ENCODE data around the gene PLBD2.
"Not testable (repeated sequence)": the region's sequence is repeated elsewhere in the genome, so short reads cannot be mapped to it uniquely, and the experiment has no call there.

The PLBD2 gene

DNA sequence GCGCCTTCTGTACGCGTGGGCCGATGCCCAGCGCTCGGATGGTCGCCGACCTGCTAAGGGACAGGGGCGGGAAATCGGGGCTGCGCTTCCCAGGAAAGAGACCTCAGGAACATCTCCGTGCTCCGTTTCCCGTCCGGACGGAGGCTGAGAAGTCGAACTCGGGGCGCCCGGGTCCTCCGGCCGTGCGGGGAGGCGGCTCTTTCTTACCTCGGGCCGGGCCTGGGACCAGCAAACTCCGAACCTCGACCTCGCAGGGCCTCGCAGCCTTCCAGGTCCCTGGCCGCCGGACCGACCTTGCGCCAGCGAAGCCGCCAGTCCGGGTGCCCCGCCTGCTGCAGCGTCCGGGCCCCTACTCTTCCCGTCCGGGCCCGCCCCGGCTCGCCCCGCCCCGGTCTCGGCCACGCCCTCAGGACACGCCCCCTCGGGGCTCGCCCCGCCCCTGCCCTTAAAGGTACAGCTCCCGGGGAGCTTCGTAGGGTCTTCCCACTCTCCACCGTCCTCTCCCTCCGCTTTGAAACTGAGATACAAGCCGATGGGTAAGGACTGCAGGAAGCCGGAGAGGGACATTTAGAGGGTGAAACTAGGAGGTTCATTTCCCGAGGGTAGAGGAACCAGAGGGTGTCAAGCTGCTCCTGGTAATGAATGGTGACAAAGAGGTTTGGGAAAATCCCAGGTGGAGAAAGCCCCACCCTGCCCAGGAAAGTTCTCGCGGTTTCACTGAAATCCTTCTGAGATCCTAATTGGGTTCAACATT, 23.4 kb upstream of the PLBD2 start, which contains the start of gene SLC8B1:
TSS of gene SLC8B1 (minus strand) at position 324 of the 754 bp plus-strand sequence. CDS start 2,231 bp downstream, outside the sequence.
- DNase-seq, result peak; percentile 88

DNA sequence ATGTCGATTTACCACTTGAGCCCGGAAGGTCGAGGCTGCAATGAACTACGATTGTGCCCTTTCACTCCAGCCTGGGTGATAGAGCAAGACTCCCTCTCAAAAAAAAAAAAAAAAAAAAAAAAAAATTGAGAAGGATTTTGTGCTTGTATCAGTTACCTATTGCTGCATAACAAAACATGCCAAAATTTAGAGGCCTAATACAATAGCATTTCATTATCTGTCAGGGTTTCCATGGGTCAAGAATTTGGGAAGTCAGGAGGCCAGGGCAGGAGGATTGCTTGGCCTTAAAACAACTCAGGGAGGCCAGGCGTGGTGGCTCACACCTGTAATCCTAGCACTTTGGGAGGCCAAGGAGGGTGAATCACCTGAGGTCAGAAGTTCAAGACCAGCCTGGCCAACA, 18.8 kb upstream of the PLBD2 start:
- DNase-seq, result no peak

DNA sequence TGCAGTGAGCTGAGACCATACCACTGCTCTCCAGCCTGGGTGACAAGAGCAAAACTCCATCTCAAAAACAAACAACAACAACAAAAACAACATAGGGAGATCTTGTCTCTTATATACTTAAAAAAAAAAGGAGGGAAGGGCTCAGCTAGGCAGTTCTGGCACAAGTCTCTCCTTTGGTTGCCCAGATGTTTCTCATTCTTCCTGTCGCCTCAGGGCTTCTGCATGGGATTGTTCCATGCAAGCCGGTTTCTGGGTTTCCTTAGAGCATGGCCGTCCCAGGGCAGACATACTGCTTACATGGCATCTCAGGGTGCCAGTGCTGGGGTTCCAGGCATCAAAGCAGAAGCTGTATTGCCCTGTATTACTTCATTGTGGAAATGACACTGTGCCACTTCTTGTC, 18.3 kb upstream of the PLBD2 start:
- no peak for DNase-seq

DNA sequence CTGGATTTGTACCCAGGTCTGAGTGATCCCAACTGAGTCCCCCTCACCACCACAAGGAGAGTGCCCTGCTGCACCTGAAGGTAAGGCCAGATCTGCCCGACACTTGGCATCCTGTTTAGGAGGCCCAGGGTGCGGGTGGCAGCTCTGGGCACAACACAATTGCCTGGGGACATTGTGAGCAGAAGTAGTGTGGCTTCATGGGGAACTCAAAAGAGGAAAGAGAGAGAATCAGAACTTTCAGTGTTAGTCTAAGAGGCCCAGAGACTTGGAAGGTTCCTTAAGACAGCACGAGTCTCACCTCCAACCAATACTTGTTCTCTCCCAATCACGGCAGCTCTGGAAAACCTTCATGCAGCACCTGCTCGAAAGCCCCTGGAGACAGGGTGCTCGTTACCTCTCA, 16.9 kb upstream of the PLBD2 start:
- DNase-seq, result no peak

DNA sequence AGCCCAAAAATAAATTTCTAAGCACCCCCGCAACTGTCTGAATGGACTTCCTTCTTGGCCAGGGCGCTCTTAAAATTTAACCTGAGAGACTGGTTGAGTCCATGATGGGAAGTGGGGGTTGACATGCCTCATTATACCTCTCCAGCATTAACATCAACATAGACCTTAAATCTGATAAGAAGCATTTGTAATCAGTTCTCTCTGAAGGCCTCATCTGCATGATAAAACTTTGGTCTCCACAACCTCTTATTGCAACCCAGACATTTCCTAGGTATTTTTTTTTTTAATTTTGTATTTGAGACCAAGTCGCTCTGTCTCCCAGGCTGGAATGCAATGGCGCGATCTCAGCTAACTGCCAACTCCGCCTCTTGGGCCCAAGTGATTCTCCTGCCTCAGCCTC, 13.1 kb upstream of the PLBD2 start:
- DNase-seq, result no peak

DNA sequence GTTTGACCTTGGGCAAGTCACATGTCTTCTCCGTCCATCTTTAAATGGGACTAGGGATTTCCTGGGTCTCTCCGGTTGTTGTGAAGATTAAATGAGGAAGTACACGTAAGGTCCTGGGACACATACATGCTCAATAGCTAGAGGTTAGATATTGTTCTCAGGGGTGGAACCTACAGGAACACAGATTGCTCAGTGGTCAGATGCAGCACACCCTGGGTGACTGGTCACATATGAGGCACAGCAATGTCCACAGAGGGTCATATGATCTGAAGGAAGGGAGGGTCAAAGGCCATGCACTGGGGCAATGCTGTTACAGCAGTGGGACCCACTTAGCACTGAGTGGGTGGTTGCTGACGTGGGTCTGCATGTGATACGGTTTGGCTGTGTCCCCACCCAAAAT, 12.0 kb upstream of the PLBD2 start:
- no peak for DNase-seq

DNA sequence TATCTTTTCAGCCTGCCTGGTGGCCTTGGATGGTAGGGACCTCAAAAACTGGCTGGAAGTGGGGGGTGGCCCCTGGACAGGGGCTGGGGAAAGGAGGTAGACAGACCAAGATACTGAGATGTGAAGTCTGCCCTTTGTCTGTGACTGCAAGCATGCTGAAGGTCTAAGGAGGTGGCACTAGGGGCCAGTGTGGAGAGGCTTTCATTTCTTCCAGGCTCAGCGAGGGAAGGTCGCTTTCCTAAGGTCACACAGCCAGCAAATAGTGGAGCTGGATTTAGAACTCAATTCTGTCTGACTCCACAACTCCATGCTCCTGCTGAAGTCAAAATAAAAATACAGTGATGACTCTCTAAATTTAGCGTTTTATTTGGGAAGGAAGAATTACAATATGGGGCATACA, 11.3 kb upstream of the PLBD2 start:
- DNase-seq, result no peak

DNA sequence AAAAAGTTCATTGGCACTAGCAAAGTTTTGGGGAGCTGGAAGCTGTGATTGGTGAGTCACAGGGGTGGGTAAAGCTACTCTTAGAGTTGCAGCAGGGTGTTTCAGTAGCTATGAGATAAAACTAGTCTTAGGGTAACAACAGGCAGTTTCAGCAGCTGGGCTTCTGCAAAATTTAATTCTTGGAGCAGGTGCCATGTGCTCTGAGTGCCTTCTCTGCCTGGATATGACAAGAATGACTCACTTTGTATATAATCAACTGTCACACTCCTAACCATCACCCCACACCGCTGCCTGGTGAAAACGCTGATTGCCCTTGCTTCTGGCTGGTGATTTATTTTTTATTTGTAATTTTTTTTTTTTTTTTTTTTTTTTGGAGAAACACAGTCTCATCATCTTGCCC, 10.5 kb upstream of the PLBD2 start:
- no peak for DNase-seq

DNA sequence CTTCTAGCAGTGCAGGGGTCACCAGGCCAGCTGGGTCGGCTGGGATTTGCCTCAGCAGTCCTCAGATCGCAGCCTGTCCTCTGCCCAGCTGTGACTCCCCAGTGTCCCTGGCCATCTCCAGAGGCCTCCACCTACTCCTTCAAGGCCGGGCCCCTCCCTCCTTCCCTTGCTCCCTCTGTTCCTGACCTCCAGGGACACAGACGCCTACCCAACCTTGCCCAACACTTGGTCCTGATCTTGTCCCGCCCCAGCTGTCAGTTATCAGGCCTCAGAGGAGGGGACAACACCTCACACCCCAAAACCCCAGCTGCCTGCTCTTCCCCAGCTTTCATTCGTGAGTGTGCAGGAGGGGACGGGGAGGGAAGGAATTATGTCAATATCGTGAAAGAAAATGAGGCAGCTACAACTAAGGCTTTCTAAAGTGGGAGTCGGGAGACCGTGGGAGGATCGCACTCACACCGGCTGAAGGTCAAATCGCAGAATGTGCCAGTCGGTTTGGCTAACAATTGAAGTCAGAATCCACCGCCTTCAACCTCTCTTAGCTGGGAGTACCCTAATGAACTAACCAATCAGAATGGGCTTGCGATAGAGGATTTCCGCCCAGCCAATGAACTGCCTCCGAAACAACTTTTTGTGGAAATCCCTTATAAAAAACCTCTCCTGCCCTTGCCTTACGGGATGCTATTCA, 9.4 kb upstream of the PLBD2 start:
- no peak for DNase-seq

DNA sequence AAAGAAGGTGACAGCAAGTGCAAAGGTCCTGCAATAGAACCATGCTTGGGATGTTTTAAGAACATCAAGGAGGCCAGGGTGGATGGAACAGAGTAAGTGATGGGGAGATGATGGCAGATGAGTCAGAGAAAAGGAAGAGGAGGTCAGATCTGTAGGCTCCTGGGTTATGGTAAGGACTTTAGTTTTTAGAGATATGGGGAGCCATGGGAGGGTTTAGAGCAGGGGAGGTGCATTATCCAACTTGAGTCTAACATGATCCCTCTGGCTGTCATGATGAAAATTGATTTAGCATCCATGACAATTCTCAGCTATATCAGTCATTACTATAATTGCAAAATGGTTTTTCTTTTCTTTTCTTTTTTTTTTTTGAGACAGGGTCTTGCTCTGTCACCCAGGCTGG, 7.3 kb upstream of the PLBD2 start:
- no peak for DNase-seq

DNA sequence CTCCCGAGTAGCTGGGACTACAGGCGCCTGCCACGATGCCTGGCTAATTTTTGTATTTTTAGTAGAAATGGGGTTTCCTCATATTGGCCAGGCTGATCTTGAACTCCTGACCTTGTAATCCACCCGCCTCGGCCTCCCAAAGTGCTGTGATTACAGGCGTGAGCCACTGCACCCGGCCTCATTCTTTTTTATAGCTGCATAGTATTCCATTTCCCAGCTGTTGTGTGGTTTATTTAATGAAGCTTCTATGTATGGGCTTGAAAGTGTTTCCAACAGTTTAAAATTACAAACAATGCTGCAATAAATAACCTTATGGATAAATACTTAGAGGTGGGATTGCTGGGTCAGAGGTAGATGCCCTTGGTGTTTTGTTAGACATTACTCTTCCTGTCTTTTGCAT, 4.2 kb upstream of the PLBD2 start:
- not testable (repeated sequence) for DNase-seq

DNA sequence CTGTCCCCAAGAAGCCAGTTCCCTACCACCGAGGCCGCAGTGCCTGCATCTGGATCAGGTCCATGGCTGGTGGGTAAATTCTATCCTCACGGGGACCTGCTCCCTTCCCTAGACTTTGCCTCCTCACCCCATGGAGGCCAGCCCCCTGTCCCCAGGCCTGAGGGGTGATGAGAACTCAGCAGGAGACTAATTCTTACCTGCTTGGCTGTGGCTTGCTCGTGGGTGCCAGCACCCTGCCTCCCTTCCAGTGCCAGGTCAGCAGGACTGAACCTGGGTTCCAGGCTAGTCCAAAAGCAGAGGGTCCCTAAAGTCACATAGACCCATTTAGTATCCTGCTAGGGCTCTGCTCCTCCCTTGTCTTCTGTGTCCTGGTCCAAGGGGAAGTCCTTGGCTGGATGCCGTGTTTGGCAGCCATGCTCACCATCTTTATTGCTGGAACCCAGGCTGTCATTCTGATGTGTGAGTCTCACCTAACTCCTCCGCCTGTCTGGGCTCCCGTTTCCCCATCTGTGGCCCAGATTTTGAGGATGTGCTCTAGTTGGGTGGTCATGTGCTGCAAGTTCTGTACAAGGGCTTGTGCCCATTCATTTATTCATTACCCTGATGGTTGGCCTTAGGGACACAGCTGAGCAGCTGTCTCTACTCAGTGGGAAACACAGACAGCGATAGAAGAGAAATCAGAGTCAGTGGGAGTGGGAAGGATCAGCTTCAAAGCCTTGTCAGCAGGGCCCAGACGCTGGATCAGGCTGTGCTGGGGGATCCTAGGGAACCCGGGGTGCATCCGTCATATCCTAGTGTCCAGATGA, 949 bp downstream of the PLBD2 start:
- no peak for DNase-seq

DNA sequence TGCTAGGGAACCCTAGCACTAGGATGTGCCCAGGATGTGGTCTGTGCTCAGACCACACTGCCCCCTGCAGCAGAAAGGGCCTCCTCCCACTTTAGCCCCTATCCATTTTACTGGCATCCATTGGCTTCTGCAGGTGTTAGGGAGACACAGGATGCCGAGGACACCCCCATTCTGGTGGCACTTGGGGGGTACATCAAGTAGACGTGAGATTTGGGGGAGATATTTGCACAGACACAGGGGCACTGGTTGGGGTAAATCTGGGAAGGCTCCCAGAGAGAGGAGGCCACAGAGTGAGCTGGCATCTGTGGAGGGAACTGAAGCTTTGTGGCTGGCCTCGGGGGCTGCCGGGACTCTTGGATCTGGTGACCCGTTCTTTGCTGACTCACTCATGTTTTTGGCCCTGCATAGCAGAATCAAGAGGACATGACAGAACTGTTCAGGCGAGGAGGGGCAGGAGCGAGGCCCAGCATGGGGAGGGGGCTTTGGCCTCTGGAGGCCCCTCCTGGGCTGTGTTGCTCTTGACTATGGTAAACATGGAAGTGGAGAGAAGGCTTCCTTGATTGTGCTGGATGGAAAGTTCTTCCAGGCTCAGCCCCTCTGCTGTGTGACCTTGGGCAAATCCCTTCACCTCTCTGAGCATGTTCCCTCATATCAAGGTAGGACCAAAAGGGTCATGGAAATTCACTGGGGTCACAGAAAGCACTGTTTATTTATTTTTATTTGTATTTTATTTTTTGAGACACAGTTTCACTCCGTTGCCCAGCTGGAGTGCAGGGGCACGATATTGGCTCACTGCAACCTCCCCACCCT, 1.8 kb downstream of the PLBD2 start:
- no peak for DNase-seq

DNA sequence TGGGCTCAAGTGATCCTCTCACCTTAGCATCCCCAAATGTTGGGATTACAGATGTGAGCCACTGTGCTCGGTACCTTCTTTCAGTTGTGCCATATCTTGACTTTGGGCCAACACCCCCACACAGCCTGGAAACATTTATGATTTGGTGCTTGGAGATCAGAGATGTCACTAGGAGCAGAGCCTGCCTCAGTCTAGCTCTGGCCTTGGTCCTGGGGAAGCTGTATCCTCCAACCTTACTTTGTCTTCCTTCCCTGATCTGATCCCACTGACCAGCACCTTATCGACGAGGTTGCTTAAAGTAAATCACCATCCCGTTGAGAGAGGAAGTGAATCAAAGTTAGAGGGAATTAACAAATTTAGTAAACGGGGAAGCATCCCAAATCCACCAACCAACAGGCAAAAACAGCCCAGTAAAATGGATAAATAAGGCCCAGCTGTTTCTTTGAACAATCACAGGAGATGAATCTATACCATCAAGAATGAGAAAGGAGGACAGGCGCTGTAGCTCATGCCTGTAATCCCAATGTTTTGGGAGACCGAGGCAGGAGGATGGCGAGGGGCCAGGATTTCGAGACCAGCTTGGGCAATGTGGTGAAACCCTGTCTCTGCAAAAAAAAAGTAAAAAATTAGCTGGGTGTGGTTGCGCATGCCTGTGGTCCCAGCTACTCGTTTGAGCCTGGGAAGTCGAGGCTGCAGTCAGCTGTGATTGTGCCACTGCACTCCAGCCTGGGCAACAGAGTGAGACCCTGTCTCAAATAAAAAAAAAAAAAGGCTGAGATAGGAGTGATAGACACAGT, 3.4 kb downstream of the PLBD2 start:
- no peak for DNase-seq

DNA sequence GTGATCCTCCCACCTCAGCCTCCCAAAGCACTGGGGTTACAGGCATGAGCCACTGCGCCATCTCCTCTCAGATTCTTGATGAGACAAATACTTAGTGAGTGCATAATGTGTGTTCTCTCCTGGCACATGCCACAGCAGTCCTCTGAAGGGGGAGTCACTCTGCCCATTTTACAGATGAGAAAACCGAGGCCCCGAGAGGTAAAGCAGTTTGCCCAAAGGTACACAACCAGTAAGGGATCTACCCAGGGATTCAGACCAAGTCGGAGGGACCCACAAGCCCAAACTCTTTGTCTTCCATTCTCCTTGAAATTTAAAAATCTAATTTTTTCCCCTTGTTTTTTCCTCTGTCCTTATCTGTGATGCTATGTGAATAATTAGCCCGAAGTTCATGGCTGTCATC, 6.3 kb downstream of the PLBD2 start:
- no peak for DNase-seq

DNA sequence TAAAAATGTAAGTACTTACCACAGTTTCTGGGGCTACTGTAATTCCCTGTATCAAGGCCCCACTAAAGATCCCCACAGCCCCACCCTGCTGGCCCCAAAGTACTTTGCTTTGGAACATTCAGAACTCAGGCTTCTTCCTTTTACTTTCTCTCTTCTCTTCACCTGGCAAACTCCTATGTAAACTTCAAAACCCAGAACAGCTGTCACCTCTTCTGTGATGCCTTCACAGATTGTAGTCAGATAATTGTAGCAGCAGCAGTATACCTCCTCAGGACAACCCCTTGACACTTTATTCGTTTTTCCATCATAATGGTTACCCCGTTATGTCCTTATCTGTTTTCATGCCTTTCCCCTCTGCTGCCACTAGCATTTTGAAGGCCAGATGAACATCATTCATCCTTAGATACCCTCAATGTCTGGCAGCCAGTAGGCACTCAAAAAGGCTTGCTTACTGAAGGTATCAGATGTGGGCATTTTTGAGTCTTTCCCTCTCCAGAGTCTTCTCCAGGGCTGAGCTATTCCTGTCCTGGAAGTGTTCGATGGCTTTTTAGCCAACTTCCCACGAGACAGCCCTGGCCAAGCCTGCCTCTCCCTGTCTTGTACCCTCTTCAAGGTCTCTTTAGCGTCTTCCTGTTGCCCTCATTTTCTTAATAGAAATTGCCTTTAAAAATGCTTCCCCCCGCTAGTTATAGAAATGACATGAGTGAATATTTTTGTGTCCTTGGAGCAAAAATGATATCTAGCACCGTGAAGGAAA, 7.4 kb downstream of the PLBD2 start:
- no peak for DNase-seq

DNA sequence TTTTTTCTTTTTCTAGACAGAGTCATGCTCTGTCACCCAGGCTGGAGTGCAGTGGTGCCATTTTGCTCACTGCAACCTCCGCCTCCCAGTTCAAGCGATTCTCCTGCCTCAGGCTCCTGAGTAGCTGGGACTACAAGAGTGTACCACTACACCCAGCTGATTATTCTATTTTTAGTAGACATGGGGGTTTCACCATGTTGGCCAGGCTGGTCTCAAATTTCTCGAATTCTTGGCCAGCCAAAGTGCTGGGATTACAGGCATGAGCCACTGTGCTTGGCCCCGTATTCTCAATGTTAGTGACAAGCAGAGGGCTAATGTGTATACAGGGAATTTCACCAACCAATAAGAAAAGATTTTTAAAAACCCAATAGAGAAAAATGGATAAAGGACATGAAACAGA, 8.4 kb downstream of the PLBD2 start:
- DNase-seq, result no peak

DNA sequence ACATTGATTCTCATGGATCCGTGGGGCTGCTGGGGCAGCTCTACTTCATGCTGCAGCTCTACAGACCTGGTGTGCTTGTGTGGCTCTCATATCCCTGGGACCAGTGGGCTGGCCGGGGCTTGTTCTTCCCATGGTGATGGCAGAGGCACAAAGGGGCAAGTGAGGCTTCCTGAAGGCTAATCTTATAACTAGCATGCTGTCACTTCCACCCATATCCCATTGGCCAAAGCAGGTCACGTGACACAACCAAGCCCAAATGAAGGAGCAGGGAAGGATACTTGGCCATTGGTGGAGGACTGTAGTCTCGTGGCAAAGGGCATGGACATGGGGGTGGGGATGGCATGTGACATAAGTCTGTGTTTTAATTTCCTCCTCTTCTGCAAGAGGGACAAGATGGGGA, 9.9 kb downstream of the PLBD2 start:
- no peak for DNase-seq

DNA sequence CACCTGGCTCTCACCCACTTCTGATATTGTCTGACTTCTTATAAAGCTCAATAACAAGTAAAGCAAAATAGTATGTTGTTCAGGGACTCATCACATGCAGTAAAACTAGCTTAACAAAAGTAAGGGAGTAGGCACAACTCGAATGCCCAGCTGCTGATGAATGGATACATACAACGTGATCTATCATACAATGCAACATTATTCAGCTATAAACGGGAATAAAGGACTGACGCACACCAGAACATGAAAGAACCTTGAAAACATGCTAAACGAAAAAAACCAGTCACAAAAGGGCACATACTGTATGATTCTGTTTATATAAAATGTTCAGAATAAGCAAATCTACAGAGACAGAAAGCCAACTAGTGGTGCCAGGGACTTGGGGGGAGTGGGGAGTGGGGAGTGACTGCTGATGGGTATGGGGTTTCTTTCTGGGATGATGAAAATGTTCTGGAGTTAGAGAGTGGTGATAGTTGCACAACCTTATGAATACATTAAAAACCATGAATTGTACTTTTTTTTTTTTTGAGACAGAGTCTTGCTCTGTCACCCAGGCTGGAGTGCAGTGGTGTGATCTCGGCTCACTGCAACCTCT, 11.1 kb downstream of the PLBD2 start:
- DNase-seq, result no peak

DNA sequence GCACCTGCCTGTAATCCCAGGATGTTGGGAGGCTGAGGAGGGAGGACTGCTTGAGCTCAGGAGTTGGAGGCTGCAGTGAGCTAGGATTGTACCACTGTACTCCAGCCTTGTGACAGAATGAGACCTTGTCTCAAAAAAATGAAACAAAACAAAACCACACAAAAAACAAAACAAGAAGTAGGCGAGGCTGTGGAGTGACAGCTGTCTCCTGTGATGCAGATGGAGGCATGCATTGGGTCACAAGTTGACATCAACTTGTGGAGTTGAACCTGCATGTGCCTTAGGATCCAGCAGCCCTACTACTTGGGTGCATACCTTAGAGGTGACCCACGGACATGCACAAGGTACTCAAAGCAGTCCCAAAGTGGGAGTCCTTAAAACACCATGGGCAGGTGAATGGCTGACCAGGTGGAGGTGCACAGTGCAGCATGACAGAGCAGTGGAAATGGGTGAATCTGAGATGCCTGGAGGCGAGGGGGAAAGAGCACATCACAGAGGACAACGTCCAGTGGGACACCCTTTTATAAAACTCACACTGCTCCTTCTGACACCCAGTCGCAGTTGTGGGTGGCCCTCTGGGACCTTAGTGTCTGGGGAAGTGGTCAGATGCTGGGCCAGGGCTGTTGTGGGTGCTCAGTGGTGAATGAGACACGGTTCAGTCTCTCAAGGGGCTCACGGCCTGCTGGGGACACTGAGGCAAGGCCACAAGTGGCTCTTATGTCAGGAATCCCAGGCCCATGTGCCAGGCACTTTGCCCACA, 12.7 kb downstream of the PLBD2 start:
- DNase-seq, result no peak
